GM19035 (cell line): ENCODE results near the gene NXNL1.
"Not testable (repeated sequence)": the region's sequence is repeated elsewhere in the genome, so short reads cannot be mapped to it uniquely, and the experiment has no call there.

Experiments
- ATAC-seq: cut with Tn5 transposase; IDR thresholded peaks from one replicate; pipeline ENCODE4 v1.9.1; 2021; ENCODE audit not compliant: unreplicated experiment

The NXNL1 gene

GRCh38 chr19:17460372-17461230 lies at the start of gene NXNL1:
Gene NXNL1 (minus strand): TSS chr19:17460926. CDS start chr19:17460869, 57 bp downstream.
- no peak for ATAC-seq

- not testable (repeated sequence) for ATAC-seq
Observed at GRCh38 chr19:17508558-17508933, 47.8 kb upstream of the NXNL1 start.

GRCh38 chr19:17506745-17507144 lies 46.0 kb upstream of the NXNL1 start:
- ATAC-seq = no peak

- ATAC-seq = no peak
Observed at GRCh38 chr19:17505223-17505622, 44.5 kb upstream of the NXNL1 start.

- ATAC-seq = no peak
Observed at GRCh38 chr19:17504456-17504855, 43.7 kb upstream of the NXNL1 start.

GRCh38 chr19:17504030-17504429 lies 43.3 kb upstream of the NXNL1 start:
- ATAC-seq = no peak

- ATAC-seq = no peak
Observed at GRCh38 chr19:17503240-17503639, 42.5 kb upstream of the NXNL1 start.

- no peak for ATAC-seq
Observed at GRCh38 chr19:17500447-17501198, 39.9 kb upstream of the NXNL1 start.

GRCh38 chr19:17499648-17500446 lies 39.1 kb upstream of the NXNL1 start:
- ATAC-seq = no peak

GRCh38 chr19:17499025-17499424 lies 38.3 kb upstream of the NXNL1 start:
- not testable (repeated sequence) for ATAC-seq

- ATAC-seq = no peak
Observed at GRCh38 chr19:17497149-17497798, 36.5 kb upstream of the NXNL1 start.

- peak; percentile 74 for ATAC-seq
Observed at GRCh38 chr19:17496337-17496997, 35.7 kb upstream of the NXNL1 start.

- no peak for ATAC-seq
Observed at GRCh38 chr19:17495639-17496296, 35.0 kb upstream of the NXNL1 start.

- no peak for ATAC-seq
Observed at GRCh38 chr19:17491287-17491686, 30.6 kb upstream of the NXNL1 start.

- no peak for ATAC-seq
Observed at GRCh38 chr19:17490411-17490810, 29.7 kb upstream of the NXNL1 start.

GRCh38 chr19:17489392-17490030 lies 28.8 kb upstream of the NXNL1 start:
- no peak for ATAC-seq

- ATAC-seq = no peak
Observed at GRCh38 chr19:17488593-17489391, 28.1 kb upstream of the NXNL1 start.

- no peak for ATAC-seq
Observed at GRCh38 chr19:17487284-17488121, 26.8 kb upstream of the NXNL1 start.
